HCT116 (cell line): Measurements from ENCODE around the gene ANXA3.

Experiments
- CTCF ChIP-seq, 3 experiments: fragments of 200-600 bp in 1 of 3; sonication (generic) in 1 of 3; IDR thresholded peaks in 2 of 3; conservative IDR thresholded peaks in 1 of 3; 2 replicates each; pipeline ENCODE4 v1.5.1; 2012 to 2017; ENCODE audit warnings: low read depth in 2 of 3, low read length in 2 of 3, antibody characterized with exemption in 1 of 3, borderline replicate concordance in 1 of 3, control low read depth in 1 of 3, mild to moderate bottlenecking in 1 of 3, mixed read lengths in 1 of 3, mixed run types in 1 of 3, moderate library complexity in 1 of 3; ENCODE audit not compliant: insufficient read depth in 1 of 3
- EZH2 ChIP-seq: fragments of 200-600 bp; sonication (generic); IDR thresholded peaks from 2 replicates; pipeline ENCODE4 v1.6.1; 2017; ENCODE audit warnings: antibody characterized with exemption, mixed run types
- POLR2A ChIP-seq: IDR thresholded peaks from 2 replicates; pipeline ENCODE4 v1.7.0; 2011; ENCODE audit warnings: borderline replicate concordance; ENCODE audit not compliant: insufficient read depth, insufficient read length; ENCODE audit errors: extremely low read depth
- POLR2AphosphoS5 ChIP-seq: IDR thresholded peaks from 2 replicates; pipeline ENCODE4 v1.6.1; 2011; ENCODE audit warnings: mild to moderate bottlenecking, low read depth, low read length, moderate library complexity
- REST ChIP-seq: IDR thresholded peaks from 2 replicates; pipeline ENCODE4 v1.6.1; 2012; ENCODE audit warnings: low read depth
- SP1 ChIP-seq: IDR thresholded peaks from 2 replicates; pipeline ENCODE4 v1.6.1; 2012; ENCODE audit warnings: low read depth
- TCF7L2 ChIP-seq: IDR thresholded peaks from 2 replicates; pipeline ENCODE4 v1.7.0; 2011; ENCODE audit warnings: borderline replicate concordance, inconsistent platforms; ENCODE audit not compliant: insufficient read depth, insufficient read length; ENCODE audit errors: extremely low read depth
- YY1 ChIP-seq: IDR thresholded peaks from 2 replicates; pipeline ENCODE4 v1.6.1; 2011; ENCODE audit warnings: low read length, low read depth, moderate library complexity, mild to moderate bottlenecking; ENCODE audit not compliant: insufficient replicate concordance; ENCODE audit errors: extremely low read depth
- ZNF274 ChIP-seq: fragments of 200-500 bp; sonication (Bioruptor generic); IDR thresholded peaks from 2 replicates; pipeline ENCODE4 v1.6.1; 2014; ENCODE audit warnings: mild to moderate bottlenecking, low read depth, low read length, inconsistent platforms

- TF ChIP-seq SP1 (no peak), POLR2A (no peak), CTCF (IDR thresholded peaks at IDR 0.05 in 2 of 3, conservative IDR thresholded peaks at IDR 0.05 in 1 of 3; ENCODE audit: borderline replicate concordance in 1 of 3, insufficient read depth in 1 of 3, low read depth in 2 of 3, low read length in 2 of 3) (no peak), REST (no peak), YY1 (no peak), POLR2AphosphoS5 (no peak), ZNF274 (no peak), TCF7L2 (no peak), EZH2 (no peak)
Observed at GRCh38 chr4:78596111-78596742, 44.7 kb downstream of the ANXA3 start.
